Mesothelial cell of epicardium (in vitro differentiated cells): ENCODE results near the gene OTULIN. TPM values are rescaled to one million over a fixed set of nuclear protein-coding genes. Genes with fewer than 3 reads are reported as not detected.

Experiments used
- DNase-seq, 2 experiments: peaks; one replicate each; pipeline ENCODE4 v3.0.0; 2021; ENCODE audit warnings: low spot score in 2 of 2; ENCODE audit not compliant: unreplicated experiment in 2 of 2
- H3K27ac Mint-ChIP-seq: 2 replicates; pipeline ENCODE4 v1.8.0; 2021; ENCODE audit warnings: mixed read lengths
- H3K27me3 Mint-ChIP-seq: 2 replicates; pipeline ENCODE4 v1.8.0; 2021; ENCODE audit warnings: low read depth, mixed read lengths
- H3K36me3 Mint-ChIP-seq: 2 replicates; pipeline ENCODE4 v1.8.0; 2021; ENCODE audit warnings: mixed read lengths
- H3K4me1 Mint-ChIP-seq: 2 replicates; pipeline ENCODE4 v1.8.0; 2021; ENCODE audit warnings: mixed read lengths
- H3K4me3 Mint-ChIP-seq: 2 replicates; pipeline ENCODE4 v1.8.0; 2021; ENCODE audit warnings: mild to moderate bottlenecking, moderate library complexity, mixed read lengths
- H3K9me3 Mint-ChIP-seq: 2 replicates; pipeline ENCODE4 v1.8.0; 2021; ENCODE audit warnings: mixed read lengths
- CTCF ChIP-seq: fragments of 200-600 bp; sonication (generic); IDR thresholded peaks from one replicate; pipeline ENCODE4 v1.5.0; 2021; ENCODE audit warnings: antibody characterized with exemption; ENCODE audit not compliant: unreplicated experiment
- total RNA-seq: library from RNA; stranded (reverse); gene quantifications from 3 replicates; pipeline ENCODE4 v1.2.1, GENCODE V29; 2021

Gene OTULIN
- total RNA-seq, 1 donor from 2014 or later = 27.4 TPM

DNA sequence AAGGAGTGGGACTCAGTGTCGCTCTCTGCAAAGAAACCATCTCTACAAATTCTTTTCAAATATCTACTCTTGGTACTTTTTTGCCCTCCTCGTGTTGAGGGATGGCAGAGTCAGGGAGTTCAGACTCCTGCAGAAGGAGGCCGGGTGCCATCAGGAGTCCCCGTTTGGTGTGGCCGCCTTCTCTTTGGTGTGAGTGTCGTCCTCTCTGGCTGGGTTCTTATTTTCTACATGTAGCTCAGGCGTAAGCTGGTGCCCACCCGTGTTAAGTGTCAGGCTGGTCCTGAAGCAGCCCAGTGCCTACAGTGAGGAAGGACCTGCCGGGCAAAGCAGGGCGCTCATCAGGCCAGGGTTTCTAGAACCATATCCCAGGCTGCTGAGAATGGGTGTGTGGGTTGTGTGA is 37.0 kb downstream of the OTULIN start:
- Mint-ChIP-seq H3K4me1 (peaks cover 2% of the 10 kb centered on the region), H3K27me3 (no peaks in the 10 kb centered on the region), H3K36me3 (peaks cover 47% of the 10 kb centered on the region), H3K4me3 (no peak overlapping the region), H3K9me3 (no peaks in the 10 kb centered on the region), H3K27ac (no peak overlapping the region)
- TF ChIP-seq CTCF = no peak
- DNase-seq = no peak

DNA sequence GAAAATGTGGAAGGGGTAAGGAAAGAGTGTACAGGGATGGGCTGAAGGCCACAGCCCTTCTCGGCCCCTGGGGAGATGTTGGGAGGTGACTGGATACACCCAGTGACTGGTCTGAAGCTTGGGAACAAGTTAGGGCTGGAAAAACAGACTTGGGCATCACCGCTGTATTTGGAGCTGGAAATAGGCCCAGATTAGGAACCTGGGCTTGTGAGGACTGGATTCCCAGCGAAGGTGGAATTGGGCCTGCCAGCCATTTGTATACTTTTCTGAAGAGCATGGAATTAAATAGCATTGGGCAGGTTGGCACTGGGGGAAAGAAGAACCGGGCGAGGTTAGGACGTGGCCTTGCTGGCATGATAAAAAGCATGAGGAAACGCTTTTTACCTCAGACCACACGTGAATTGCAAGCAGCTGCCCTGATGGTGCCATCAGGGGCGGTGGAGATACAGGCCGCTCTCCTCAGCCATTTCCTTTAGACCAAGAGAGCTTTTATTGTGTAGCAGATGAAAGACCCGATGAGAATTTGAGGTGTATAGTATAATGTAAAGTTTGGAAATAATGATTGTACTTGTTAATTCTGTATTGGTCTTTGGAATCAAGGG is 37.8 kb downstream of the OTULIN start:
- peaks cover 47% of the 10 kb centered on the region for H3K36me3 Mint-ChIP-seq
- H3K9me3 Mint-ChIP-seq = no peaks in the 10 kb centered on the region
- H3K4me3 Mint-ChIP-seq = no peak overlapping the region
- no peaks in the 10 kb centered on the region for H3K27me3 Mint-ChIP-seq
- H3K4me1 Mint-ChIP-seq = peaks cover 2% of the 10 kb centered on the region
- DNase-seq = no peak
- no peak for TF ChIP-seq CTCF
- no peak overlapping the region for H3K27ac Mint-ChIP-seq

- Mint-ChIP-seq H3K27me3 (no peaks in the 10 kb centered on the region), H3K36me3 (peaks cover 41% of the 10 kb centered on the region), H3K27ac (no peak overlapping the region), H3K4me3 (no peak overlapping the region), H3K4me1 (peaks cover 2% of the 10 kb centered on the region), H3K9me3 (no peaks in the 10 kb centered on the region)
- no peak for DNase-seq
- no peak for TF ChIP-seq CTCF
Observed at GRCh38 chr5:14705556-14705955, 41.0 kb downstream of the OTULIN start.

- no peak for DNase-seq
- Mint-ChIP-seq H3K4me1 (peaks cover 2% of the 10 kb centered on the region), H3K4me3 (no peak overlapping the region), H3K27me3 (no peaks in the 10 kb centered on the region), H3K36me3 (peaks cover 47% of the 10 kb centered on the region), H3K9me3 (no peaks in the 10 kb centered on the region), H3K27ac (no peak overlapping the region)
- TF ChIP-seq CTCF = no peak
Observed at GRCh38 chr5:14706615-14707021, 42.1 kb downstream of the OTULIN start.

DNA sequence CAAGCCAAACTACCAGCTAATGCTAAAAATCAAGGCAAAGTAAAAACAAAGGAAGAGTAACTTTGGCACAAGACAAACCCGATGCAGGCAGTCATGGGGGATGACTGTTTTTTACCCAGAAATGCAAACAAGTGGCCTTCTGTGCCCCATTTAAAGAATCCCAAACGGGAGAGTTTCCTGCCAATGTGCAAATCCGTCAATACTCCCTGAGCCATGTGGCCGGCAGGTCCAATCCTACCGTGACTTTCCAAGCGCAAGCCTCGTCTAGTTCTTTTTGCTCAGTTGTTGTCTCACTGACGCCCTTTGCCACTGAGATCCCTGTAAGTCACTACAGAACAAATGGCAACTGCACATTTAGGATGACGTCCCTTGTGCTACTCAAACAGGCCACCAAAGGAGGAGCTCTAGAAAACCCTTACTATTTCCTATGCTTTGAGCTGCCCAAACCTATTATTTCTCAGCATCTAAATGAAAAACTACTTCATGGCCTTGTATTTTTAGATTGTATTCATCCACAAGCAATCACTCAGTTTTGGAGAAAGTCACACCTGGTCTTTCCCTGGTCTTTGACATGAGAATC is 43.4 kb downstream of the OTULIN start:
- no peak overlapping the region for H3K27ac Mint-ChIP-seq

More for the DNA sequence above, 43.4 kb downstream of the OTULIN start:
- Mint-ChIP-seq H3K36me3 (peaks cover 51% of the 10 kb centered on the region), H3K9me3 (no peaks in the 10 kb centered on the region), H3K27me3 (no peaks in the 10 kb centered on the region), H3K4me1 (peaks cover 2% of the 10 kb centered on the region), H3K4me3 (no peak overlapping the region)
- DNase-seq = no peak
- no peak for TF ChIP-seq CTCF
